Epithelial cell of proximal tubule (primary cell): ENCODE data around the gene PRIMA1. TPM values are rescaled to one million over a fixed set of nuclear protein-coding genes. Genes with fewer than 3 reads are reported as not detected.

Experiments used
- DNase-seq: peaks from one replicate; pipeline ENCODE4 v3.0.0-alpha.2; 2011; ENCODE audit warnings: low read depth
- H3K4me3 ChIP-seq: 2 replicates; pipeline ENCODE4 v1.5.1; 2011; ENCODE audit warnings: low read depth, mild to moderate bottlenecking, low read length
- CTCF ChIP-seq: conservative IDR thresholded peaks from 2 replicates; pipeline ENCODE4 v1.5.1; 2012; ENCODE audit warnings: low read depth, mild to moderate bottlenecking, low read length
- total RNA-seq: library from RNA; depleted of rRNA; stranded (reverse); fragments of >200 nt; gene quantifications from 2 replicates; pipeline ENCODE4 v1.2.3, GENCODE V29; 2015

Gene PRIMA1
- total RNA-seq, 1 donor from 2014 or later, result not detected

- DNase-seq, result no peak
- no peak overlapping the region for H3K4me3 ChIP-seq
Observed at GRCh38 chr14:93775744-93776143, 12.5 kb downstream of the PRIMA1 start.

GRCh38 chr14:93775158-93775557, 13.1 kb downstream of the PRIMA1 start:
- H3K4me3 ChIP-seq, result no peak overlapping the region
- TF ChIP-seq CTCF, result no peak
- no peak for DNase-seq

More at GRCh38 chr14:93775744-93776143, 12.5 kb downstream of the PRIMA1 start:
- TF ChIP-seq CTCF, result no peak

GRCh38 chr14:93772263-93772662, 16.0 kb downstream of the PRIMA1 start:
- no peak for TF ChIP-seq CTCF
- DNase-seq, result no peak

GRCh38 chr14:93765970-93766369, 22.3 kb downstream of the PRIMA1 start:
- no peak for DNase-seq
- no peak overlapping the region for H3K4me3 ChIP-seq
- no peak for TF ChIP-seq CTCF

More at GRCh38 chr14:93772263-93772662, 16.0 kb downstream of the PRIMA1 start:
- no peak overlapping the region for H3K4me3 ChIP-seq

GRCh38 chr14:93765155-93765554, 23.1 kb downstream of the PRIMA1 start:
- DNase-seq, result no peak
- no peak for TF ChIP-seq CTCF
- H3K4me3 ChIP-seq, result no peak overlapping the region

GRCh38 chr14:93764211-93764659, 24.1 kb downstream of the PRIMA1 start:
- no peak for DNase-seq
- no peak overlapping the region for H3K4me3 ChIP-seq
- no peak for TF ChIP-seq CTCF

- no peak overlapping the region for H3K4me3 ChIP-seq
- DNase-seq, result no peak
- TF ChIP-seq CTCF, result no peak
Observed at GRCh38 chr14:93759719-93760307, 28.5 kb downstream of the PRIMA1 start.
